Endometrial microvascular endothelial cells (primary cell): ENCODE measurements around the gene DCTD. TPM values are rescaled to one million over a fixed set of nuclear protein-coding genes. Genes with fewer than 3 reads are reported as not detected.

ENCODE experiments used
- in situ Hi-C: cut with HindIII; loops from 2 replicates; pipeline ENCODE4 v1.10.0; 2017; ENCODE audit warnings: low sequenced_read_pairs, low pct_unique_long_range_greater_than_20kb; ENCODE audit errors: inconsistent ontology term
- total RNA-seq: library from RNA; depleted of rRNA; stranded (reverse); fragments of >200 nt; gene quantifications from one replicate; pipeline ENCODE4 v1.2.3, GENCODE V29; 2015; ENCODE audit errors: inconsistent ontology term

DCTD gene
- 102 TPM for total RNA-seq

- in situ Hi-C loops: no loop called here
These were observed at the start of gene DCTD for GRCh38 chr4:182917182-182918043. TSS of gene DCTD (minus strand) at chr4:182917386. CDS start at chr4:182915568, 1,818 bp downstream.

DNA sequence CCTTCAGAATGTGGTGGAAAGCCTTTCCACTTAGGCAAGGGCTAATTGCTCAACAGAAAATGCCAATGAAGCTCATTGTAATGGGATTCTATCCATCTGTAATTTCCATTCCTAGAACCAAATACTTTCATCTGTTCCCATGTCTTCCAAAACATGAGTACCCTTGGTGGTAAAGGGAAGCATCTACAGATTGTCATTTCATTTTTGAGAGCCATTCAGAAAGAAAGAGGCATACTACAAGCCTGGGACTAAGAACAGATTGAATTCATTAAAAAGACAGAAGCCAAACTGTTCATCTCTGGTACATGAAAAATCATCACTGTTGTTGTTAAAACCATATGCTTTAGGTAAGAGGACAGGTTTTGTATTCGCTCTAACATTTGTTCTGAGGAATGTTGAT is 43.6 kb upstream of the DCTD start:
- in situ Hi-C loops: no loop called here

DNA sequence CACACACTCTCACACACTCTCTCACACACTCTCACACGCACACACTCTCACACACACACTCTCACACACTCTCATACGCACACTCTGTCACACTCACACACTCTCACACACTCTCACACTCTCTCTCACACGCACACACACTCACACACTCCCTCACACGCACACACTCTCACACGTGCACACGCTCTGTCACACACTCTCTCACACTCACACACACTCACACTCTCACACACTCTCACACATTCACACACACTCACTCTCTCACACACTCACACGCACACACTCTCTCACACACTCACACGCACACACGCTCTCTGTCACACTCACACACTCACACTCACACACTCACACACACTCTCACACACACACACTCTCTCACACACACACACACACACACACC is 43.0 kb upstream of the DCTD start:
- in situ Hi-C loops: no loop called here

DNA sequence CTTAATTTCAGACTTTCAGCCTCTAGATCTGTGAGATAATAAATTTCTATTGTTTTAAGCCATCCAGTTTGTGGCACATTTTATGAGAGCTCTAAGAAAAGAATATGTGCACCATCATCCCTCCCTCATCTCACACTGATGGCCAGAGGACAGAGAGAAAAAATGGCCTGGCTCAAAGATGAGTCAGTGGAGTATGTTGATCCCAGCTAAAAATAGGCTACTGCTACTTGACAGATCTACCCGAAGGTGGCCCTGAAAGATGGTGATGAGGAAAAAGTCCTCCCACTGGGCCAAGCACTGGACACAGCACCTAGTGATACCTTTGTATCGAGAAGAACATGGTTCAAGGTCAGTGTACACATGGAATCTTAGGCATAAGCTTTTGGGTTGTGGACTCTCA is 38.2 kb upstream of the DCTD start:
- in situ Hi-C loops: no loop called here

GRCh38 chr4:182944484-182945213 is 27.5 kb upstream of the DCTD start:
- in situ Hi-C loops: loop anchor here (25.0 kb wide), 1 partner anchor 318 kb away; no protein-coding TSS in a partner anchor

DNA sequence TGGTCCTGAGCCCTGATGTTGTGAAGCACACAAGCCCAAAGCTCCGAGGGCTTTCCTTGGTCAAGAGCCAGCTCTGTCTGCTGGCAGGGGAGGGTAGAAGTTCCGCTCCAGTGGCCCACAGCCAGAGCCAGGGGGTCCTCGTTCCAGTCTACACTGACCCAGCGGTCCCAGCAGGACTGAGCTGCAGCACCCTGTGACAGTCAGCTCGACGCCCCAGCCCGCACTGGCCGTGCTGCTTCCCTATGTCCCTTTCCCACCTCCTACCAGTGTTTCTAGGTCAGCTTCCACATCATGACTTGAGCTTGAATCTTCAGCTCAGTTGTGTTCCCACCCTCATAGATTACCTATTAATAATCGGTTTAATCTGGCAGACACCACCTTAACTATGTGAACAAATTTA is 22.5 kb upstream of the DCTD start:
- in situ Hi-C loops: loop anchor here (25.0 kb wide), 1 partner anchor 323 kb away; no protein-coding TSS in a partner anchor

DNA sequence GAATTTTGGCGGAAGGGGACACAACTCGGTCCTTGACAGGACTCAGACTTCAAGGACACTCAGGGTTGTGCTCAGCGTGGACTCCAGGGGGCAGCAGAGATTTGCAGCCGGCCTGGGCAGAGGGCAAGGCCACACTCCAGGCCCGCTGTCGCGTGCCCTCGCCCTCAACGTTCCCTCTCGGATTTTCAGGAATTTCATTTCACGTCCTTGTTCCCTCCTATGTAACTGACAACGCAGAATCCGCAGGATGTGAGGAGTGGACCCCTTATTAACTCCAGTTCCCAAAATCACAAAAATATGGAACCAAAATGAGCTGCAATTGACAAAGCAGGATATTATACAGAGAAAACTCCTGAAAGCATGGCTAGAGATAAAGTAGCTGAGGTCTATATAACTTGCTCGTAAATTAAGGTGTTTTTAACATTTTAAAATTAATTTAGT is 21.0 kb upstream of the DCTD start:
- in situ Hi-C loops: loop anchor here (25.0 kb wide), 1 partner anchor 324 kb away; no protein-coding TSS in a partner anchor

- in situ Hi-C loops: loop anchor here (25.0 kb wide), 1 partner anchor 325 kb away; no protein-coding TSS in a partner anchor
These were observed 20.4 kb upstream of the DCTD start for GRCh38 chr4:182937268-182938204.

DNA sequence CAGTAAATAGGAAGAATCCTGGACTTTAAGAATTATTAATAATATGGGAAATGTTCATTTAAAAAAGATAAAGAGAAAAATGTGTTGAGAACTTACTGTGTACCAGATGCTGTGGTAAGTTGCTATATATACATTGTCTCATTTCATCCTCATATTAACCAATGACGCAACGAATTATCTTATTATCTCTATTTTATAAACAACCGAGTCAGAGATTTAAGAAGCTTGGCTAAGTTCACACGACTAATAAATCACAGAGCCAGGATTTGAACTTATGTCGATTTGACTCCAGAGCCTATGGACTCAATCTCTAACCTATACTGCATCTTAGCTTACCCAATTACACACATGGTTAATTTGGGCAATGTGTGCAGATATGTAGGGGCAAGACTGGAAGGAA is 15.5 kb upstream of the DCTD start:
- in situ Hi-C loops: loop anchor here (25.0 kb wide), 1 partner anchor 330 kb away; no protein-coding TSS in a partner anchor

DNA sequence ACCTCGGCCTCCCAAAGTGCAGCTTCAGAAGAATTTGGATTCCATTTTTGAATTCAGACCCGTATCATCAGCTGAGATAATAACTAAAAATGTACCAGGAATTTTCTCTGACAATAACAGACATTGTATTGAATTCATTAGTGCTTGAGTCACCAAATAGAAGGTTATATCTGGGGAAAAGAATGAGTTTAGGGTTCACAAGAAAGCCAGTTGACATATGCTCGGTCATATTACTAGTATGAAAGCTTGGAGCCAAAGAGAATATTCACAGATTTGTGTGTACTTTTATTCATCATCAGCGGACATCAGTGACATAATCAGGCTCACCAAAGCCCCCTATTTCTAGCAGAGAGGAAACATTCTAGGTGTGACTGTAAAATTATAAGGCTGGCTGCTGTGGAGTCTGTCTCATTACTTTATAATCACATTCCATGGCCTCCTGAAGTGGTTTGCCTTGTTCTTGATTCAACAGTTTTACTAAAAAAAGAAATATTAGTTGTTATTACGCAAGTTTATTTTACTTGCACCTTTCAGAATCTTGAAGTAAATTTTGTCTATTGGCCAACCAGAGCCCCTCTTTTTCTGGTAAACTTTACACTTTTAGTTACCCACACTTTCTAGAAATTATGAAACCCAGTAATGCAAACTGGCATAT is 14.6 kb upstream of the DCTD start:
- in situ Hi-C loops: loop anchor here (25.0 kb wide), 1 partner anchor 330 kb away; no protein-coding TSS in a partner anchor

GRCh38 chr4:182930889-182931288 is 13.7 kb upstream of the DCTD start:
- in situ Hi-C loops: loop anchor here (25.0 kb wide), 1 partner anchor 331 kb away; no protein-coding TSS in a partner anchor

DNA sequence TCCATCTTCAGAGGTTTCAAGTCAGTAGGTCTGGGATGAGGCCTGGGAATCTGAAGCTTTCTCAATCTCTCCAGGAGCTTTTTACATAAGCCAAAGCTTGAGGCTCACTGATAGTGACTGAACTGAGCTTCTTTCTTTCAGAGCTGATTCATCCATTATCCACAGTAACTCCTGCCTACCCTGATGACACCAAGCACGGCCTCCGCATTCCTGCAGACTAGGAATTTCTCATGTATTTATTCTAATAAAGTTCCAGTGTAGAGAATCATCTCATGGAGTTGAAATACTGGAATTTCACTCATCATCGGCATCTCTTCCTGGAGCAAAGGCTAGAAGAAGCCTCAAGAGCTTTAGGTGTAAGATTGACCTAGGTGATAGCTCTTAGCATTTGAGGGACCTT is 12.1 kb upstream of the DCTD start:
- in situ Hi-C loops: loop anchor here (25.0 kb wide), 1 partner anchor 333 kb away; no protein-coding TSS in a partner anchor

DNA sequence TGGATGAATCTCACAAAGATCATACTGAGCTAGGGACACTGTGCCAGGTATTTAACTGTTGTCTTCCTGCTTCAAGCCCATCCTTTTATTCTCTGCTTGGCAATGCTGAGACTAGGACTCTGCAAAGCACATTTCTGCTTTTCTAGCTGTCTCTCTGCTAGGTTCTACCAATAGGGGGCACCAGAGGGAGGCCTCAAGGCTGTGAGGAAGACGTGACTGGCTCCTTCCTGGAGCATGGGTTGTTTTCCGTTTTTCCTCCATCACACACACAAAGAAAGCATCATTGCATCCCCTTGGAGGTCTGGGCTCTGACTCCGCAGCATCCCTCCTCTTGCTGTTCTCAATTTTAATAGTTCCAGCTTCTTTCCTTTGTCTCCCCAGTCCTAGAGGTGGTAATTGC is 10.9 kb upstream of the DCTD start:
- in situ Hi-C loops: loop anchor here (25.0 kb wide), 1 partner anchor 334 kb away; no protein-coding TSS in a partner anchor

GRCh38 chr4:182927505-182927904 is 10.3 kb upstream of the DCTD start:
- in situ Hi-C loops: loop anchor here (25.0 kb wide), 1 partner anchor 335 kb away; no protein-coding TSS in a partner anchor

- in situ Hi-C loops: loop anchor here (25.0 kb wide), 1 partner anchor 336 kb away; no protein-coding TSS in a partner anchor
These were observed 8.7 kb upstream of the DCTD start for GRCh38 chr4:182925855-182926254.

GRCh38 chr4:182925298-182925757 is 8.1 kb upstream of the DCTD start:
- in situ Hi-C loops: loop anchor here (25.0 kb wide), 1 partner anchor 337 kb away; no protein-coding TSS in a partner anchor

GRCh38 chr4:182924497-182924896 is 7.3 kb upstream of the DCTD start:
- in situ Hi-C loops: no loop called here
